ENCODE data around the gene ZFYVE19.

DNA sequence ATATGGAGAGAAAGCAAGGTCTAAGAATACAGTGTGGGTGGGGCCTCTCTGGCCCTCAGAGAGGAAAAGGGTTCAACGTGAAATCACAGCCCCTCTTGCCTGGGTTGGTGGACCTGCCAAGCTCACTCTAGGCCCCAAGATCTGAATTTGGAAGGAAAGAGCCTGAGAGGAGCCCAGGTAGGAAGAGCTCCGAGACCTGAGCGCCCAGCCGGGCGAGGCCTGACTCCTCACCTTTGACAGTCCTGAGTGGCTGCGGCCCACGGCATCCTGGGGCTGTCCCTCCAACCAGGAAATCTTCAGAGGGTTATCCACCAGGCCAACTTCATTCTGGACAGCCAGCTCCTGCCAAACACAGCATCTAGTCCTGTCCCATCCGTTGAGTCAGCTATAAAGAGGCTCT, 33.4 kb upstream of the ZFYVE19 start:
- TF ChIP-seq, protein P1, sequence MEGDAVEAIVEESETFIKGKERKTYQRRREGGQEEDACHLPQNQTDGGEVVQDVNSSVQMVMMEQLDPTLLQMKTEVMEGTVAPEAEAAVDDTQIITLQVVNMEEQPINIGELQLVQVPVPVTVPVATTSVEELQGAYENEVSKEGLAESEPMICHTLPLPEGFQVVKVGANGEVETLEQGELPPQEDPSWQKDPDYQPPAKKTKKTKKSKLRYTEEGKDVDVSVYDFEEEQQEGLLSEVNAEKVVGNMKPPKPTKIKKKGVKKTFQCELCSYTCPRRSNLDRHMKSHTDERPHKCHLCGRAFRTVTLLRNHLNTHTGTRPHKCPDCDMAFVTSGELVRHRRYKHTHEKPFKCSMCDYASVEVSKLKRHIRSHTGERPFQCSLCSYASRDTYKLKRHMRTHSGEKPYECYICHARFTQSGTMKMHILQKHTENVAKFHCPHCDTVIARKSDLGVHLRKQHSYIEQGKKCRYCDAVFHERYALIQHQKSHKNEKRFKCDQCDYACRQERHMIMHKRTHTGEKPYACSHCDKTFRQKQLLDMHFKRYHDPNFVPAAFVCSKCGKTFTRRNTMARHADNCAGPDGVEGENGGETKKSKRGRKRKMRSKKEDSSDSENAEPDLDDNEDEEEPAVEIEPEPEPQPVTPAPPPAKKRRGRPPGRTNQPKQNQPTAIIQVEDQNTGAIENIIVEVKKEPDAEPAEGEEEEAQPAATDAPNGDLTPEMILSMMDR (IDR thresholded peaks at IDR 0.05; ENCODE audit: low read depth, low read length), result no peak
- TF ChIP-seq MYC (IDR thresholded peaks at IDR 0.05; ENCODE audit: low read depth, low read length), result no peak
- TF ChIP-seq POLR2A (IDR thresholded peaks at IDR 0.05; ENCODE audit: extremely low read depth, insufficient read length), result no peak
- TF ChIP-seq, protein P2, sequence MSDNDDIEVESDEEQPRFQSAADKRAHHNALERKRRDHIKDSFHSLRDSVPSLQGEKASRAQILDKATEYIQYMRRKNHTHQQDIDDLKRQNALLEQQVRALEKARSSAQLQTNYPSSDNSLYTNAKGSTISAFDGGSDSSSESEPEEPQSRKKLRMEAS (IDR thresholded peaks at IDR 0.05; ENCODE audit: low read depth, low read length), result no peak
